Measurements from ENCODE around the gene PLA2G12B. TPM values are rescaled to one million over a fixed set of nuclear protein-coding genes. Genes with fewer than 3 reads are reported as not detected.
"Not testable (repeated sequence)": the region's sequence is repeated elsewhere in the genome, so short reads cannot be mapped to it uniquely, and the experiment has no call there.

The PLA2G12B gene
- total and polyA plus RNA-seq, 2 experiments from 2014 or later: not detected

- no peaks in the 10 kb centered on the region for H3K36me3 ChIP-seq (ENCODE audit: insufficient read depth)
- no peak overlapping the region for H3K27ac ChIP-seq (ENCODE audit: low read depth)
- H3K79me2 ChIP-seq (replicated peaks; ENCODE audit: insufficient read depth): no peaks in the 10 kb centered on the region
- H3K4me1 ChIP-seq (ENCODE audit: insufficient read depth): no peaks in the 10 kb centered on the region
- no peaks in the 10 kb centered on the region for H4K20me1 ChIP-seq (replicated peaks; ENCODE audit: insufficient read depth)
- peaks cover 7% of the 10 kb centered on the region; the same call in 2 of the 3 replicates for H3K9me3 Mint-ChIP-seq
- no peaks in the 10 kb centered on the region for H3K9me2 ChIP-seq (ENCODE audit: insufficient read depth)
- no peaks in the 10 kb centered on the region for H3K27me3 Mint-ChIP-seq (ENCODE audit: insufficient read depth, low read depth, poor library complexity)
- DNase-seq (ENCODE audit: low spot score): no peak
- H2AFZ ChIP-seq: no peak overlapping the region
- no peak overlapping the region for H3K4me3 Mint-ChIP-seq
- no peak overlapping the region for H3K4me3 ChIP-seq
- ATAC-seq: no peak
- H3K36me3 Mint-ChIP-seq (ENCODE audit: low read depth): no peaks in the 10 kb centered on the region
- no peaks in the 10 kb centered on the region for H3K4me1 Mint-ChIP-seq
- H3K4me2 ChIP-seq: no peak overlapping the region
- no peaks in the 10 kb centered on the region for H3K27me3 ChIP-seq (ENCODE audit: insufficient read depth)
- H3K27ac Mint-ChIP-seq: no peak overlapping the region
- no peaks in the 10 kb centered on the region for H3F3A ChIP-seq (replicated peaks; ENCODE audit: low read depth)
- TF ChIP-seq EZH2phosphoT487 (IDR thresholded peaks at IDR 0.05; ENCODE audit: unreplicated experiment): no peak
- TF ChIP-seq ETS1 (IDR thresholded peaks at IDR 0.05): no peak
- no peak for TF ChIP-seq EZH2 (IDR thresholded peaks at IDR 0.05; ENCODE audit: low read depth, unreplicated experiment)
- no peak for TF ChIP-seq JUNB (IDR thresholded peaks at IDR 0.05; ENCODE audit: unreplicated experiment)
- TF ChIP-seq REST (IDR thresholded peaks at IDR 0.05; ENCODE audit: unreplicated experiment): no peak
- no peak for TF ChIP-seq ZNF462 (CRISPR knock-in tag; IDR thresholded peaks at IDR 0.05)
- TF ChIP-seq NANOG (IDR thresholded peaks at IDR 0.05; ENCODE audit: borderline replicate concordance): no peak
Observed at GRCh38 chr10:72924351-72924750, 30.3 kb downstream of the PLA2G12B start.

- not testable (repeated sequence) for H3K36me3 Mint-ChIP-seq (ENCODE audit: low read depth); H3K4me3 Mint-ChIP-seq; H3K27me3 Mint-ChIP-seq (ENCODE audit: insufficient read depth, low read depth, poor library complexity); H4K20me1 ChIP-seq (replicated peaks; ENCODE audit: insufficient read depth); H3K4me2 ChIP-seq; H3K4me3 ChIP-seq; DNase-seq (ENCODE audit: low spot score); H3K9me2 ChIP-seq (ENCODE audit: insufficient read depth); H3K27ac Mint-ChIP-seq; H3K4me1 ChIP-seq (ENCODE audit: insufficient read depth); H3K4me1 Mint-ChIP-seq; H3K36me3 ChIP-seq (ENCODE audit: insufficient read depth); H3F3A ChIP-seq (replicated peaks; ENCODE audit: low read depth); H3K27me3 ChIP-seq (ENCODE audit: insufficient read depth); H3K79me2 ChIP-seq (replicated peaks; ENCODE audit: insufficient read depth); H2AFZ ChIP-seq; ATAC-seq; H3K9me3 Mint-ChIP-seq; H3K27ac ChIP-seq (ENCODE audit: low read depth)
Observed at GRCh38 chr10:72921147-72921683, 33.4 kb downstream of the PLA2G12B start.
